GM11168 (cell line): ENCODE measurements around the gene CST6.
"Not testable (repeated sequence)": the region's sequence is repeated elsewhere in the genome, so short reads cannot be mapped to it uniquely, and the experiment has no call there.

Experiments
- in situ Hi-C: fragments of 300-500 bp; cut with MboI; formaldehyde crosslinking; loops from one replicate; pipeline ENCODE4 v1.12.0; 2022; ENCODE audit warnings: low sequenced_read_pairs; ENCODE audit not compliant: unreplicated experiment

The CST6 gene

DNA sequence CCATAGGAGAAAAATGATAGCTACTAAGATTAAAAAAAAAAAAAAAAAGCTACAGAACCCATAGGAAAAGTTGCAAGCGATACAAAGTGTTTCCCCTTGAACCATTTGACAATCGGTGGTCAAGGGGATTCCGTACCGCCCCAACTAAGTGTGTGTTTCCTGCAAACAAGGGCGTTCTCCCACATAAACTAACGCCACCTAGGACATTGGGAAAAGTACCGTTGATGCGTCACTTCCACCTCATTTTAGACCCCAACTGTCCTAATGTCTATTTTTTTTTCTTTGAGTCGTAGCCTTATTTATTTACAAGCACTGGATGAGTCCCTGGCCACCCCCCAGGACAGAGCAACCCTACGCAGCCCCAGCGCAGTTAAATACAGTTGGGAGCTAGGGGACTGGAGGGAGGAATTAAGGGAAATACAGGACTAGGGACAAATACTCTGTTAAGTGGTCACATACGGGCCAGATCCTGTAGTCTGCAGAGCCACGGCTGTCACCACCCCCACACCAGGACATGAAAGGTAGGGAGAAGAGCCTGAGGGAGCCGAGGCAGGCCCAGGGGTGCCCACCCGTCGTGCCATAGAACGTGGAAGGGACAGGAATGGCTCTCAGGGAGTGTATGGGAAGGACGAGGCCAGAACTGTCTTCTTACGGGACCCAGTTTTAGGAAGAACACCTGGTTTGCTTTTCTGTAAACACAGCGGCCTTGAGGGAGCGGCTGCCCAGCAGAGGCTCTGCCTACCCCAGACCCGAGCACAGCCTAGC is 28.8 kb upstream of the CST6 start:
- in situ Hi-C loops: loop anchor here (25.0 kb wide), 1 partner anchor 271 kb away; the partner anchor contains the start of genes KAT5 and RNASEH2C

DNA sequence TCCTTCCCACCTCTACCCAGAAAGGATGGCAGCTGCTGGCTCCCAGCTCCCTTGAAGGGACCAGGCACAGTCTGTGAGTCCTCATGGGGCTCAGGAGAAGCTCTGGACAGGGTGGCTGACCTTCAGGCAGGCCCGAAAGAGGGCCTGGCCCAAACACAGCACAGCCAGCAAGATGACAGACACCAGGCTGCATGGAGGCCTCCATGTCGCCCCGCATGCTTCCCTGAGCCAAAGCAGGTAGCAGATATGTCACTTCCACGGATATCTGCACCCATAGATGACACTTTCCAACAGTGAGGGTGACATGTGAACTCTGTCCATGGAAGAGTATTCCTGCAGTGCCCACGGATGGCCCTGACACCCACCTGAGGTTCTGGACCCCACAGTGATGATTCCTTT is 28.2 kb upstream of the CST6 start:
- in situ Hi-C loops: loop anchor here (25.0 kb wide), 1 partner anchor 271 kb away; the partner anchor contains the start of genes KAT5 and RNASEH2C

DNA sequence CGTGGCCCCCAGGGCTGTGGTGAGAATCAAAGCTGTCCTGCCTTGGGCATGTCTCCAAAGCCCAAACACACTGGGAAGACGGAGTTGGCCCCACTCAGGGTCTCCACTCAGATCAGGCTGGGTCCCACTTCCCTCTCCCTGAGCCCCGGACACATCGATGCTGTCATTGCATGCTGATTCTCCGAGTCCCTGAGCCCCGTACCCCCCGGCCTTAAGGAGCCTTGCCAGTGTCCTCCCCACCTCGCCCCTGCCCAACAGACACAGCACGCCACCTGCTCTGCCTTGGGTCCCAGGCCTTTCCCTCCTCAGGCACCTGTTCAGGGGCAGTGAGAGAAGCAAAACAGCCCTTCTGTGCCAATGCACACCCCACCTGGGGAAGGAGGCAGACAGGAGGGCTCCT is 24.5 kb upstream of the CST6 start:
- in situ Hi-C loops: loop anchor here (25.0 kb wide), 1 partner anchor 275 kb away; the partner anchor contains the start of genes KAT5 and RNASEH2C

DNA sequence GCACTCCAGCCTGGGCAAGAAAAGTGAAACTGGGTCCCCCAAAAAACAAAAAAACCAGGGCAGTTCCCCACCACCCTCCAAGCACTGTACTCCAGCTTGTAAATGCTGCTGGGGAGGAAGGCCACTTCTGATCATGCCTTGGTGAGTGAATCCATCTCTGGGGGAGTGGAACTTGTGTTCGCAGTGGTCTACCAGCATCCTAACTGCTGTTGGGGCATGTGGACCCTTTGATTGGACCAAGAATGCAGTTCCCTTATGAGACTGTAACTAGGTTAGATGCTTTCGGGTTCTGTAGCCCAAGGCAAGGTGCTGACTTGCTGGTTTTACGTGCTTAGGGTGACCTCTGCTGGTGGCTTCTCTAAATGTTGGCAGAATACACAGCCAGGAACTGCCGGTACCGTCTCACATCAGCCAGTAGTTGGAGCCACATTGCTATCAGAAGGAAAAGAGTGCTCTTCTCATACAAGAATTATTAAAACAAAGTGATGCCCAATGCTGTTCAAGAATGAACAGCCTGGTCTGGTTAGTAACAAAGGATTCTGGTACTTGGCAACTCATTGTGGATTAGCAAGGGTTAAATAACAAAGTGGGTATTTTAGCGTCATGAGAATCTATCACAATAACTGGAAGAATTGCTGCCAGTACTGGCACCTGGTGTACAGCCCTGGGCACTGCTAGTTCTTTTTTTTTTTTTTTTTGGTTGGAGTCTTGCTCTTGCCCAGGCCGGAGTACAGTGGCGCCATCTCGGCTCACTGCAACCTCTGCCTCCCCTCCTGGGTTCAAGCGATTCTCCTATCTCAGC is 22.8 kb upstream of the CST6 start:
- in situ Hi-C loops: loop anchor here (25.0 kb wide), 1 partner anchor 277 kb away; the partner anchor contains the start of genes KAT5 and RNASEH2C

DNA sequence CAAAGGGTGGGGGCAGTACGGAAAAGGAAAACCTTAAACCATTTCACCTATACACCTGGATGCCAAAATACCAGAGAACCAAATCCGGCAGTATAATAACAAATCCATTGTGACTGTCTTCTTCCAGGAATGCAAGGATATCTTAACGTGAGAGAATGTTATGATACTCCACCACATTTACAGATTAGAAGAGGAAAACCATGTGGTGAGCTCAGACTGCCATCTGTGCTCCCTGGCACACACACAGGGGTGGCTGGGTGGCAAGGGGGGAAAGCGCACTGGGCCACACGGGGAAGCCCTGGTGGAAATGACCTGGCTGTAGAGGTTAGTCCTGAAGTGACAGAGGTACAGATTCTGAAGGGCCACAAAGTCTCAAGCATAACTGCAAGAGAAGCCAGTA is 19.8 kb upstream of the CST6 start:
- in situ Hi-C loops: loop anchor here (5.0 to 25.0 kb wide), 2 partner anchors 110 to 280 kb away; partner anchors contain the start of genes KAT5 and RNASEH2C

DNA sequence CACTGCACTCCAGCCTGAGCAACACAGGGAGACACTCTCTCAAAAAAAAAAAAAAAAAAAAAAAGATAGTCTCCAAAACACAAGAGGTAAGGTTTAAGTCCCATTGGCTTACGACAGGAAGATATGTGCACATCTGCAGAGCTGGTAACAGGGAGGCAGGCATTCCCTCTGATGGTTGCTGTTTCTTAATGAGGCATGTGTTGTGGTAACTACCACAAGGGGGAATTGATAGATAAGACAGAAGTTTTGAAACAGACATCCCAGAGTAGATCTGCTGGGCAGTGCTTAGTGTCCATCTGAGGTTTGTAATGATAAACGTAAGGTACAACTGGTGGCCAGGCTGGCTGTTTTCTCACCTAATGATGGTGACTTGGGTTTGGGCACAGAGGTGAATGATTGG is 14.5 kb upstream of the CST6 start:
- in situ Hi-C loops: loop anchor here (25.0 kb wide), 1 partner anchor 285 kb away; the partner anchor contains the start of genes KAT5 and RNASEH2C

DNA sequence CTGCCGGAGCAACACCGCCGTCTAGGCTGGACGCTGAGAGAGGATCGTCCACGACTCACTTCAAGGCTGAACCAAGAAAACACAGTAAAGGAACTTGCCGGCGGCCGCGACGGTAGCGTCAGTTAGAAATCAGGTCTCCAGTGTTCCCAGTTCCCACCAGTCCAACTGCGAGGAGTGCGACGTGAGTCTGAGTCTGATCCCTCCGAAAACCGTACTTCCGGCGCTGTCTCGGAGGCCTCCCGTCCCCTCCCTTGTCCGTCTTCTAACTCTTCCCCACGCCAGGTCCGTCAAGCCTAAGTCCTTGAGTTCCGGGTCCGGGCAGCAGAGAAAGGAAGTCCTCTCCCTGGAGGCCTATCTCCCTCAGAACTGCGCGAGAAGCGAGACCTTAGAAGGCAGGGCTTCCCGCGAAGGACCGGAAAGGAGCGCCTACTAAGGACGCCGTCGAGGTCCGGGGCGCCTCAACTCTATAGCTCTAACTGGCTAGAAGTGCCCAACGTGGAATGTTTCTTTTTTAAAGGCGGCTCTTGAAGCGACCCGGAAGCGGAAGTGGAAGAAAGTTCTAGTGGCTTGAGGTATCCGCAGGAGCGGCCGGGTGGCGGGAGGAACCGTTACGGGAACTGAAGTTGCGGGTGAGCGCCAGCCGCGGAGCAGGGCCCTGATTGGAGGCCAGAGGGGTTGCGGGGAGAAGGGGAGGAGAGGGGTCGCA is 9.7 kb upstream of the CST6 start, which contains the start of the genes BANF1 and EIF1AD:
TSS of gene BANF1 (plus strand) at position 562 of the 706 bp plus-strand sequence. CDS start 748 bp downstream, outside the sequence.
TSS of gene EIF1AD (minus strand) at position 216 of the 706 bp plus-strand sequence. CDS start 1,768 bp downstream, outside the sequence.
- in situ Hi-C loops: no loop called here

DNA sequence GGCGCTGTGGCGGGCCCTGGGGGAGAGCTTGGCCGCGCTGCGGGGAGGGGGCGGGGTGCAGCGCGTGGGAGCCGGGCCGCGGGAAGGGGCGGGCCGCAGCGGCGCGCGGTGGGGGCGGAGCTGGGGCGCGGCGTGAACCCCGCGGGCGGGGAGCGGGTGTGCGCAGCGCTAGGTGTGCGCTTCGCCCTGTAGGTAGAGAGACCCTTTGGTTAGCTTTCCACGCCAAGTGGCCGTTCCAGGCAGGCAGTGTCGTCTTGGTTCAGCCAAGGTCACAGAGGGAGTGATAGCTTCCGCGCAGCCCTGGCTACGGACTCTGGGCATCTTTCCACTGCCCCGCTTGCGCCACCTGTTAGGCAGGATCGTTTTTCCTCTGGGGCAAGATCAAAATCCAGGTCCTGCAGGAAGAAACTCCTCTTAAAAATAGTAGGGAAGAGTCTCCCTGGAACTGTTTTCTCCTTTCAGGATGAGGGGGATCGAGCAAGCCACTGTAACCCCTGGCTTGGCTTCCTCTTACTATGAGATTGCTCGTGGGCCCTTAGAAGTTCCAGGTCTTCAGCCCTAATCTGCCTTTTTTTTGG is 9.1 kb upstream of the CST6 start:
- in situ Hi-C loops: no loop called here

DNA sequence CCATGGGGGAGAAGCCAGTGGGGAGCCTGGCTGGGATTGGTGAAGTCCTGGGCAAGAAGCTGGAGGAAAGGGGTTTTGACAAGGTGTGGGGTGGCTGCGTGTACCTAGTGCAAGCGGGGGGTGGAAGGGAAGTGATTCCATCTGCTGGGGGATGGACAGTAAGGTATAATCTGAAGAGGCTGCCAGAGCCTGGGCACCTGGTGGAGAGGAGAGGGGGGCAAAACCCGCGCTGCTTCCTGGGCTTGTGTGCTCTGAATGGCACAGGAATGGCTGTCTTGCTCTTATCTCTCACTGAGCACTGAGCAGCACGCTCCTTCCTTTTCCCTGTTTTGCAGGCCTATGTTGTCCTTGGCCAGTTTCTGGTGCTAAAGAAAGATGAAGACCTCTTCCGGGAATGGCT is 8.5 kb upstream of the CST6 start:
- in situ Hi-C loops: no loop called here

DNA sequence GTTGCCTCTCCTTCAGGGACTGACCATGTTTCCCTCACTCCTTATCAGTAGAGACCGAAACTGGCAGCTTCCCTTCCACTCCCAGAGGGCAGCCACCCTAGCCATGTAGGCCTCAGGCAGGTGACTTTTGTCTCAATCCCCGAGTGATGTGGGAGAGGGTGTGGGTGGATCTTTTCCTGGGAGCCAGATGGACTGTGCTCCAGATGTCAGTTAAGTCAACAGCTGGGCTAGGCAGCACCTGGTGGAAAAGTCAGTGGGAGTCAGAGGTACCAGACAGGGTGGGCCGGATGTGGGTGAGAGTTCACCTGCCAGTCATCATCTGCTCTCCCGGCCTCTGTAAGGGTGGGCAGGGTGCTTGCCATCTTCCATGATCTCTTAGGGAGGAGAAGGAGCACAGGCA is 7.6 kb upstream of the CST6 start:
- in situ Hi-C loops: no loop called here

DNA sequence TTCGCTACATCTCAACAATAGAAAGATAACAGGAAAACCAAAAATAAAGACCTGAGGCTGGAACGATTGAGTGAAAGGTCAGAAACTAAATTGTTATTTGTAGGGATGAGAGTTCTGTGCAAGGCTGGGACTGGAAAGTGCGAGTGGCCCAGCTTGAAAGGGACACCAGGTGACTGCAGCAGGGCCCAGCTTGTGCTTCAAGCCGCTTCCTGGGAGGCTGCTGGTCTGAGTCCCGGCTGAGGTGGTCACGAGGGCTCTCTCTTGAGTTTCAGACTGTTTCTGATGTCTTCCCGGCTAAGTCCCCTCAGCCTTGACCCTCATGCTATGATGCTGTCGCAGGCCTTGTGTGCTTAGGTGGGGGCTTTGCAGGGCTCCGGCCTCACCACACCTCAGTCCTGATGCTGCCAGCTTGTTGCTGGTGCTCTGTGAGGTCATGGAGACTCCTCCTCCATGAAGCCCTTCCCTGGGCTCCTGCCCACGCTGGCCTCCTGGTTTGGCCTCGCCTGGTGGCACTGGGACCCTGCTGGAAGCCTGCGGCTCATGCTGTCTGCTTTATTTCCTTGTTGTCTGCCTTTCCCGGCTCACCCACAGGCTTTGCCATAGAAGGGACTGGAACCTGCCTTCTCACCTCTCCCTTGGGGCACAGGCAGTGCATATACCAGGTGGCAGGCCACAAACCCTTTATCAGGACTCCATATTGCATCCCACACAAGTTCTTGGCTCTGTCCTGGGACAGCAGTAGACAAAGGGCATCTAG is 5.5 kb upstream of the CST6 start:
- in situ Hi-C loops: no loop called here

DNA sequence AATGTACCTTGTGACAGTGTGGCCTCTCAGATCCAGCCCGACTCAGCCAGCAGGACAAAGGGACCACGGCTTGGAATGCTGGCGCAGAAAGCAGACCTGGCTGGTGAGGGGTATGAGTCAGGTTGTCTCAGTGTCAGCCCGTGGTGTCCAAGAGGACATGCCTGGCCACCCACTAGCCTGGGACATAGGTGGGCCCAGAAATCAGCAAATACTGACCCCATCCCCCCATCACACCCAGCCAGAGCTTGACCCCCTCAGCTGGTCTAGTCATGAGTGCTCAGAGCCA is 5.0 kb upstream of the CST6 start:
- in situ Hi-C loops: no loop called here

DNA sequence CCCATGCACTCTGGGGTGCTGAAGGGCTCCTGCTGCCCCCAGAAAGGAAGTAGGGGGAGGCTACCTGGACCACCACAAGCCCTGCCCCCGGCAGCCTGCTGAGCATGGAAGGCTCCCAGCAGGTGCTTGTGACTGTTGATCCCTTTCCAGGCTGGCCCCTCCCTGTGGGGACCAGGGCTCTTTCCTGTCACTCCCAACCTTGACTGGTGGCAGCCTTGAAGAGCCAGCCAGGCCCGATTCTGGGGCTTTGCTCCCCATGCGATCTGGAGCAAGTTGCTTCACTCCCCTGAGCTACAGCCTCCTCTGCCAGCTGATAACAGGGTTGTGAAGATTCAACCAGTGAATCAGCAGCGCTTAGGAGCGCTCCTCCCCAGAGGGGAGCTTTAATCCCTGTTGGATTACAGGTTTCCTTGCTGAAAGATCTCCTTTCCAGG is 4.6 kb upstream of the CST6 start:
- in situ Hi-C loops: no loop called here

DNA sequence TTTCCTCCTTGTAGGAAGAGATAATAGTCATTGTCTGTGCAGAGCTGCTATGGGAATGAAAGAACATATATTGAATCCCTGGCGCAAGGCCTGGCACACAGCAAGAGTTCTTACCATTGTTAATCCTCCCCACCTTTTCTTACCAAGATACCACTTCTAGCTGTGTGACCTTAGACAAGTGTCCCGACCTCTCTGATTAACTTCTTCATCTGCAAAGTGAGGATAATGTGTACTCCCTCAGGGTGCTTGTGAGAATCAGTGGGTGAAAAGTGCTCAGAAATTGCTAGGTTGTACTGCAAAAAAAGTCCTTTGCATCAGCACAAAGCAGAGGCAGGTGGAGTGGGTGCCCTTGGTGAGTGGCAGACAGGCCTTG is 3.7 kb upstream of the CST6 start:
- in situ Hi-C loops: no loop called here

DNA sequence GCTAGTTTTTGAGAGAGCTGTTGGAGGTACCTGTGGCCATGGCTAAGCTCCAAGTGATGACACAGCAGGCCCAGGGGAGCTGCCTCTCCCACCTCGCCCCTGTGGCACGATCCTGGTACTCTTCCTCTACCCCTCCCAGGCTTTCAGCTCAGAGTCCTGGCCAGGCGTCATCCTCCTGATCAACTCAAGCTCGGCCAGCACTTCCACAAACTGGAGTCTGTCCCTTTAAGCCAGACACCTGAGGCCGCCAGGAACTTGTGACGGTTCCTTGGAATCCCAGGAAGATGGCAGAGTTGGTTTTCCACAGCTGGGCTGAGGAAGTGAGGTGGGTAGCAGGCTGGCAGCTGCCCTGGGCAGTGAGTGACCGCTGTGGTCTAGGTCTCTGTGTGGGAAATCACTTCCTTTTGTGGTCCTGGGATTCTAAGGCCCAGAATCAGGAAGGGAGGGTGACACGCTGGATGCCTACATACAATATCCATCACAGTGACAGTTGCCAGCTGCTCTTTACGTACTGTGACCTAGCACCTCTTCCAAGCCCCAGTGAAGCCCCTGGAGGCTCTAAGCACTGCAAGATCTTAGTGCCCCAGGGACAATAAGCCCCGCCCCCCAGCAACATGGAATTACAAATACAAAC is 3.2 kb upstream of the CST6 start:
- in situ Hi-C loops: no loop called here

DNA sequence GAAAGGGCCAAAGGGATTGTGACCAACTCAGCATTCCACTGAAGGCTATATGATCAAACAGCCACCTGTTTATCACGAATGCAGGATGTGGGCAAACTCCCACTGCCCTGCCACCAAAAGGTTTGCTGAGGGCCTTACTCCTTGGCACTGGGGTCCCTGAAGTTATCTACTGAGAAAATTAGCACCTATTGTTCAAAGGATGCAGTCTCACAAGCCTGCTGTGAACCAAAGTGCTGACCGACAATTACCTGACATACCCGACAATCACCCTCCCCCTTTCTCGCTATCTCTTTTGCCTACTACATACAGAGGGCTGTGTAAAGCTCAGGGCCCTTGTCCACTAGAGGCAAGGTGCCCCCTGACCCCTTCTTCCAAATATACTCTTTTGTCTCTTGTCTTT is 1.8 kb upstream of the CST6 start:
- in situ Hi-C loops: not testable (repeated sequence)

DNA sequence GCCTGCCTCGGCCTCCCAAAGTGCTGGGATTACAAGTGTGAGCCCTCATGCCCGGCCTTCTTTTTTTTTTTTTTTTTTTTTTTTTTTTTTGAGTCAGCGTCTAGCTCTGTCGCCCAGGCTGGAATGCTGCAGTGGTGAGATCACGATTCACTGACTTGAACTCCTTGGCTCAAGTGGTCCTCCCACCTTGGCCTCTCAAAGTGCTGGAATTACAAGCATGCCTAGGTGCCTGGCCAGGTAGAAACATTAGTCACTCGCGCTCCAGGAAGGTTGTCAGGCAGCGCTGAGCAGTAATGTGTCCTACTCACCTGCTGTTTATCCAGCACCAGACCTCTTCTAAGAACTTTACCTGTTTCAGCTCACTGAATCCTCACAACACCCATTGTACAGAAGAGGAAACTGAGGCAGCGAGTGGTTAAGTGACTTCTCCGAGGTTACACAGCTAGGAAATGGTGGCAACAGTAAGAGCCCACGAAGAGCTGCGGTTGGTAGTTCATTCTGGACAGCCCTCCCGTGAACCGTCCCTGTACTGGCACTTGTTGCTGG is 496 bp upstream of the CST6 start:
- in situ Hi-C loops: no loop called here

DNA sequence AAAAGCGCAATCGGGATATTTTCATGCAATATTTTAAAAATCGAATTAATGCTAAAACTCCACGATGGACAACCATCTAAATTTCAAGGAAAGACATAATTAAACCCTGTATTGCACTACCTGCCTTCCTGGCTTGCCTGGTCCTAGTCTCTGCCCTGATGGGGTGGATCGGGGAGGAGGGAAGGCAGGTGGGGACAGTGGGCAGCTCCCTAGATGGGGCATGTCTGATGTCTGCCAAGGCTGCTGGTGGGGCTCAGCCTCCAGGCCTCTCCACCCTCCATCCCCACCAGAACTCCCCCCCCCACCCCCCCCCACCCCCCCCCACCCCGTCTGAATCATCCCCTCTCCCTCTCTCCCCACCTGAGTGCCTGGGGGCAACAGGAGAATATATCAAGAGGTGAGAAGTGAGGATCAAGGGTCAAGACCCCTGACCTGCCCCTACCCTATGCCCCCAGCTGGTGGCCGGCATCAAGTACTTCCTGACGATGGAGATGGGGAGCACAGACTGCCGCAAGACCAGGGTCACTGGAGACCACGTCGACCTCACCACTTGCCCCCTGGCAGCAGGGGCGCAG is 650 bp downstream of the CST6 start:
- in situ Hi-C loops: no loop called here
